HG02870 (cell line): ENCODE results near the gene GRIA1.

Source experiments
- ATAC-seq: cut with Tn5 transposase; IDR thresholded peaks from one replicate; pipeline ENCODE4 v1.9.1; 2021; ENCODE audit warnings: mild to moderate bottlenecking, moderate library complexity; ENCODE audit not compliant: unreplicated experiment

The GRIA1 gene

DNA sequence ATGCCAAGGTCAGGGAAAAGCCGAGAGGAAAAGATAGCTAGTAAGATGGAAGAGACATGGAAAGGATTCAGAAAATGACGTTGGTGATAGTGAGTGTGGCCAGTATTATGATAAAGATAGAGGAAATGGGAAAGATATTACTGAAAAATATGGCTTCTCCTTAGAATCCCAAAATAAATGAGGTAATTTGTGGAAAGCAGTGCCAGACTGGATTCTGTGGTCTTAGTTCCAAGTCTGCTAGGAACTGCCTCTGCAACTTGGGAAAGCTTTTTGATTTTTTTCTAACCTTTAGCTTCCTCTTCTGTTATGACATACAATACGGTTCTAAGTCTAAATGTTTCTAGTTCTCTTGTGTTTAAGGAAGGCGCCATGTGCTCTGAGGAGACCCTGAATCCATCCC is 54.2 kb downstream of the GRIA1 start:
- no peak for ATAC-seq

DNA sequence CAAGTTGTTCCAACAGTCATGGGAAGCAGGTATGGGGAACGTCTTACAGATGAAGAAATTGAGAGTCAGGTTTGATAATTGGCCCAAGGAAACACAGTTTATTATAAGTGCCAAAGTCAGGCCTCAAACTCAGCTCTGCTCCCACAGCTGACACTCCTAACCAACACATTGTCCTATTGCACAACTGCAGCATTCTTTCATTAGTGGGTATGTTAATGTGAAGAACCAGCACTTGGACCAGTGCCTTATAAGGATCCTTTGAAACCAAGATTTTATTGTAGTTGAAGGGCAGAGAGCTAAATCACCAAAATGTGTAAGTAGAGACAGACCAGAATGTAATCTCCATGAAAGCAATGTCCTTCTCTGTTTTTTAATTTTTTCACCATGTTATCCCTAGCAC is 56.1 kb downstream of the GRIA1 start:
- ATAC-seq = no peak

DNA sequence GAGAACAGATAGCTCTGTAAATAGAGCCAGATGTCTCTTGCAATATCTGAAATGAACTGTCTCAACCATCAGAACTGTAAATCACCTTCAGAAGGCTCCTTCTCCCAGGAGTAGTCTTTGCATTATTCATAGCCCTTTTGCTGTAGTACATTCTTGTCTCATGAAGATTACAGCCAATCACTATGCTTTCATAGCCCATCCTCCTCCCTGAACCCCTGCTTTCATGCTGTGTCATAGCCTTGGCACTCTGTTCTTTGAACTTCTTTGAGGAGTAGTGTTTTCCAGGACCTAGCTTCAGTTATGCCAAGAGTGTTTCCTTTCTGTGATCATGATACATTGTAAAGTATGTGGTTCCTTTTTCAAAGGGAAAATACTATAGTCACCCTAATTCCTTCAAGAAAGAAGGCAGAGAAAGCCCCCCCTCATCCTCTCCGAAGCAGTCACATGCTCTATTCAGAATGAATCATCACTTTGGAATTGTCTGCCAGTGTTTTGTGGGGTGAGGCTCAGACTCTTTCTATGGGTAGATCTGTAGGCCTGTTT is 61.1 kb downstream of the GRIA1 start:
- no peak for ATAC-seq

GRCh38 chr5:153552886-153553285 is 62.4 kb downstream of the GRIA1 start:
- ATAC-seq = no peak

GRCh38 chr5:153555420-153556114 is 65.1 kb downstream of the GRIA1 start:
- no peak for ATAC-seq

DNA sequence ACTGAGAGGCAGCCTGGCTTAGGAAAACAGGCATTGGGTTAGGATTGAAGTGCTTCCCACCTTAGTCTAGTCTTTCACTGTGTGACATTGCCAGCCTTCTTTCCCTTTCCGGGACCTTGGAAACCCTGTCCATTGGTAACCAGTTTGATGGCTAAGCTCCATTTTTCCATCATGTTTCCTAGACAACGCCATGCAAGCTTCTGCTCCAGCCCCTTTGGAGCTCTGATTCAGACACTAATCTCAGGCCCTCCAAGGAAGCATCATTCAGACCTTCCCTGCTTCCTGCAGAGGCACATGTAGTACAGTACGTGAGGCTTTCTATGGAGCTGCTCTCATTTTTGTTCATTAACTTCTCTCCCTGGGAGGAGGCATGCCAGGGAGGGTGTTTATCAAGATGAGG is 68.5 kb downstream of the GRIA1 start:
- ATAC-seq = no peak

DNA sequence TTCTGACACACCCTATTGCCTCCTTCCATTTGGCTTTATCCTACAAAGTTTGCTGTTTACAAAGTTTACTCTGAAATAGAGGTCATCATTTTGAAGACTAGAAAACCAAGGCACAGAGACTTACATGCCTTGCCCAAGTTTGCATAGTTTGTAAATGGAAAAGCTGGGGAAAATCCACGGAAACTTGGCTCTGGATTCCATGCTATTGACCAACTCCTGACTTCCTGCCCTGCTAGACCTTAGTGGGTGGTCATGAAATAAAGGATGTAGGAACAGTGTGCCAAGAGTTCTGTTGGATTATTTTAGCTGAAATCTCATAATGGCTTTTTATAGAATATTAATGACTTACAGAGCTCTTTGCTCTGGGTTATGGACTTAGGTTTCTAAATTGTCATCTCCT is 69.5 kb downstream of the GRIA1 start:
- ATAC-seq = no peak

DNA sequence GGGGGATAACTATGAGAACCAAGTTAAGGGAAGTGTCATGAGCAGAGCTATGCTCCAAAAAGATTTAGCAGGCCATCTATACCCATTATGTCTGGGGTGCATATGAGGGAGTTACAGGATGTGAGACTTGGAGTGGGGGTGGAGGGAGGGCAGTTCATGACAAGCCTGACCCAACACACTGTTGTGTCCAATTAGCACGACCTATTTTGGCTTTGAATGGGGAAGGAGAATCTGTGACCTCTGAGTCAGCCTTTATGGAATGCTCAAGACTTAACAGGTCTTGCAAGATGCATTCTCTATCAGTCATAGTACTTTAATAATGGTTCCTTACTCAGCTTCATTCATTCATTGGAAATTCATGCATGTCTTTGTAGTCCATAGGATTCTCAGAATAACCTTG is 71.7 kb downstream of the GRIA1 start:
- no peak for ATAC-seq

DNA sequence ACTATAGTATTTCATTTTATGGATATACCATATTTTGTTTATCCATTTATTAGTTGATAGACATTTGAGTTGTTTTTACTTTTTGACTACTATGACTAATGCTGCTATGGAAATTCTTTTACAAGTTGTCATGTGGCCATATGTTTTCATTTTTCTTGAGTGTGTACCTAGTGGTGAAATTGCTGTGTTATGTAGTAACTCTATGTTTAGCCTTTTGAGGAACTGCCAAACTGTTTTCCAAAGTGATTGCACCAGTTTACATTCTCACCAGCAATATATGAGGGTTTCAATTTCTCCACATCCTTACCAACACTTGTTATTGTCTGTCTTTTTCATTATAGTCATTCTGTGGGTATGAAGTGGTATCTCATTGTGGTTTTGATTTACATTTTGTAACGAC is 75.4 kb downstream of the GRIA1 start:
- no peak for ATAC-seq

GRCh38 chr5:153569036-153569435 is 78.6 kb downstream of the GRIA1 start:
- ATAC-seq = no peak

GRCh38 chr5:153571162-153571561 is 80.7 kb downstream of the GRIA1 start:
- ATAC-seq = no peak

DNA sequence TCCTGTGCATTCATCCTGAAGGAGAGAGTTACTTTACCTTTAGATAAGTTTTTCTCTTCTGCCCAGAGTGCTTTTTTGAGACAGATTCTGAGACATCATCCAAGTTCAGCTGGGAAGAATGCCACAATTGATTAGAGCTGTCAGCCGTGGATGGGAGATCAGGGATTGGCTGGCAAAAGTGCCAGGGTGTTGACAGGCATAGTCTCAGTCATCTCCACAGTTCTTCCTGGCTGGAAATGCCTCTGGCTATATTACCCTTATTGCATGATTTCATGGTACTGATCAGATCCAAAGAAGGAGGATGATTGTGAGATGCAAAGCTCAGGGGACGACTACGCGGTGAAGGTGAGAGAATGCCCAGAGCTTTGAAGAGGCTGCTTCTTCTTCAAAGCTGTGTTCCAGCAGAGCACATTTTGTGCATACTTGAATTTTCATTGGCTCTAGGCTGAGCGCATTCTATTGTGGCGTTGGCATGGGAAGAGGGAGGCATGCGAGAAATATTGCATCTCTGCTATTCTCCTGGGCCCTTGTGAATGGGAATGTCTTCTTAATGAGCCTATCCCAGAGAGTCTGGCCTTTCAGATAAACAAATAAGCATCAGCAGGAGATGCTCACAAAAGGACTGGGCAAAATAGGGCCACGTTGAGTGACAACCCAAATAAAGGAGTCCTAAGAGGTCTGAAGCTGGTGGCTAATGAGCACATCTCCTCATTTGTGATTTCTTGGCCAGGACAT is 82.1 kb downstream of the GRIA1 start:
- no peak for ATAC-seq

DNA sequence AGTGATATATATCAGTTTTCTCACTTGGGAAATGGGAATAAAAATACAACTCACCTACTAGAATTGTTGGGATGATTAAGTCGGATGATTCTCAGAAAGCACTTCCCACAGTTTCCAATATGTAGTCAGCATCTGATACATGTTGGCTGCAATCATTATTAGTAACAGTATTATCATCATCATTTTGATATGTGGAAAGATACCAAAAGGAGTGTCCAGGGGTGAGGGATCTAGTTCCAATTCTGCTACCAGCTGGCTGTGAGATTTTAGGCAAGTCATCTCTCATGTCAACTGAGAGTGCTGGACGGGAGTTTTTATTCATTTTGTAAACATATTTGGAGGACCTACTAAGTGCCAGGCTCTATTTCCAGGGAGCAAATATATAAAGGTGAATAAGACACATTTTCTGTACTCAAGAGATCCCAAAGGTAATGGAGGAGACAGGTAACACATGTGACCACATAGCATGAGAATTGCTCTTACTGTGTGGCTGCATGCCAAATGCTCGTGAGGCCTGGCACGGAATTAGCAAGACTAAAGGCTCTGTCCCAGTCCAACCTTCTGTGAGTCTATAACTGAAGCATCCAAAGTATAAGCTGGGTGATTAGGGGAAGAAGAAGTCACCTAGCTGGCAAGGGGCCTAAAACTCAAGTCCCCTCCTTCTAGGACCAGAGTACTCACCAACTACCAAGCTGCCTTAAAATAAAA is 83.0 kb downstream of the GRIA1 start:
- ATAC-seq = no peak

GRCh38 chr5:153584126-153584959 is 93.9 kb downstream of the GRIA1 start:
- ATAC-seq = no peak

DNA sequence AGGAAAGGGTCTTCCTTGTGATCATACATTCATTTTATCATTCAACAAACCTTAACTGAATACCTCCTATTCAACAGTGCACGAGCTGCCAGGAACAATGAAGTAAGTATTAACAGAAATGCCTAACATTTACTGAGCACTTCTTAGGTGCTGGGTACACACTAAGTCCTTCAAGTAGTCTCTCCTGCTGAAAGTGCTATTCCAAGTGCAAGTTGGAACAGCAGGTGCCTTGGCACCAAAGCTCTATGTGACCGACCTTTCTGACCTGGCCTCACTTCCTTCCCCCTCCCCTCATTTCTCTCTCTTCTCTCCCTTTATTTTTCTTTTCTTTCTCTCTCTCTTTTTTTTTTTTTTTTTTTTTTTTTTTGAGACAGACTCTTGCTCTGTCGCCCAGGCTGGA is 94.5 kb downstream of the GRIA1 start:
- no peak for ATAC-seq

DNA sequence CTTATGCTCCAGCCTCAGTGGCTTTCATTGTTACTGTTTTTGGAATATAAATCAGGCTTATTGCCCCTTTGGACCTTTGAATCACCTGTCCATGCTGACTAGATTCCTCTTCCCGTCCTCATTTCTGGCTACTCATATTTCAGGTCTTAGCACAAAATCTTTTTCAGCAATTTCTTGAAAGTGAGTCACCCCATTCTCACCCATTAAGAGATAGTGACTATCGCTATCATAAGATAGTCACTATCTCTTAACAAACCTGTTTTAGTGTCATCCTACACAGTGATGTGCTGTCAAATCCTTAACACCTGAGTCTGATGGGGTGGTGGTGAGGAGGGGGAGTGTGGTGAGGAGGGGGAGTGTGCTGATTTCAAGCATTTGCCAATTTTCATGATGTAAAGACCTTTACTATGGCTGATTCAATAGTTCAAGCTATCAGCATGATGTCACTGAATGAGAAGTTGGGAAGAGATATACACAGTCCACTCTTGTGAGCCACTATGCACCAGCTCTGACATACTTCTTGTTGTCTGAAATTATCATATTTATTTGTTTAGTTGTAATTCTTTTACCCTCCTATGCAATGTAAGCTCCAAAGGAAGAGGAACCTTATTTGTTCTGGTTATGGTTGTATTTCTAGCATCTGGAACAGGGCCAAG is 95.3 kb downstream of the GRIA1 start:
- no peak for ATAC-seq

GRCh38 chr5:153592081-153592480 is 101.6 kb downstream of the GRIA1 start:
- ATAC-seq = no peak

DNA sequence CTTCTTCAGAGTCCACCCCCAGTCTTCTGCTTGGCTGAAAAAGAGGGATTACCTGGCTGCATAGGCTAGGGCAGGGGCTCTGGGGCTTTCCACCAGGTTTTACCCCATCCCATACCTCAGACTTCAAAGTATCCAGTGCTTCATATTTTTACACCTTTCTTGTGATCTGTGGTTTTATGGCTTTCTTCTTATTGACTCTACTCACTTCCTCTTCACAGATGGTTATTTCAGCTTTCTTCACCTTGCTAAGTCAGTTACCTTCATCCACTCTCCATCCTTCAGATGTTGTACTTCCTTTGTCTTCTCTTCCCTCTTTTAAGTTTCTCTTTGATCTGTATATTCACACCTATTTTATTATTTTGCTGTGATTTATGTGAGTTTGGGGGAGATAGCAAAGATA is 104.3 kb downstream of the GRIA1 start:
- ATAC-seq = no peak

GRCh38 chr5:153598099-153598498 is 107.6 kb downstream of the GRIA1 start:
- peak; percentile 58 for ATAC-seq

DNA sequence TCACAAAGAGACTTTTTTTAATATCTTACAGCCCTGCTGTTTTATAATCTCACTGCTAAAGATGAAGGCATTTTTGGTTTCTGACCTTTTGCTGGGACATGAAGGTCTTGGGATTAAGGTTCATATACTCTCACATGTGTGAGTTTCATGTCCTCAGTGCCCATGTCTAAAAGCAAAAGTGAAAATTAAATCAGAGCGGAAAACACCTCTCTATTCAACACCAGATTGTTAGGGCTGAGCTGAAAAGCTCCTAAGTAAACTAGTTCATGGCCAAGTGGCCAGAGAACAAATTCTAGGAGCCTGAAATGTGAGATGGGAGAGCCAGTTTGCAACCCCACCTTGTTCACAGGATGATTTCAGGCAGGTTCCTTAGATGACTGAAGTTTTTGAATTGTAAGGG is 110.9 kb downstream of the GRIA1 start:
- peak; percentile 79 for ATAC-seq
